Gastrocnemius medialis (tissue), 4 donors: ENCODE data around the gene HIVEP3. TPM values are rescaled to one million over a fixed set of nuclear protein-coding genes. Genes with fewer than 3 reads are reported as not detected.

Source experiments
- ATAC-seq, 2 donors: fragments of 150-250 bp; one replicate each; pipeline ENCODE4 v1.9.1; 2016
- DNase-seq, 2 donors: peaks; one replicate each; pipeline ENCODE4 v3.0.0-alpha.2; 2019
- H3K27ac ChIP-seq, 4 donors: fragments of 200-600 bp; sonication (generic); 1 replicate in 1 of 4; 2 replicates in 3 of 4; pipeline ENCODE4 v1.5.1; 2016 to 2018; ENCODE audit warnings: mild to moderate bottlenecking in 2 of 4, moderate library complexity in 1 of 4
- H3K27me3 ChIP-seq, 3 donors: fragments of 200-600 bp; sonication (generic) in 2 of 3; 1 replicate in 1 of 3; 2 replicates in 2 of 3; pipeline versions ENCODE4 v1.5.1 to v1.6.0; 2016 to 2019; ENCODE audit warnings: mild to moderate bottlenecking in 1 of 3, moderate library complexity in 1 of 3
- H3K36me3 ChIP-seq, 2 donors: fragments of 200-600 bp; sonication (generic) in 1 of 2; one replicate each; pipeline ENCODE4 v1.5.1; 2017 to 2018
- H3K4me1 ChIP-seq, 2 donors: fragments of 200-600 bp; sonication (generic) in 1 of 2; one replicate each; pipeline ENCODE4 v1.5.1; 2016 to 2017; ENCODE audit warnings: mild to moderate bottlenecking in 2 of 2
- H3K4me3 ChIP-seq, 4 donors: fragments of 200-600 bp; sonication (generic) in 3 of 4; 1 replicate in 1 of 4; 2 replicates in 3 of 4; pipeline ENCODE4 v1.5.1; 2016 to 2019; ENCODE audit warnings: mild to moderate bottlenecking in 2 of 4
- H3K9me3 ChIP-seq, 3 donors: fragments of 200-600 bp; sonication (generic) in 2 of 3; 1 replicate in 1 of 3; 2 replicates in 2 of 3; pipeline ENCODE4 v1.5.1; 2016 to 2019
- POLR2A ChIP-seq, 2 donors: fragments of 450-650 bp; IDR thresholded peaks; one replicate each; pipeline ENCODE4 v1.6.1; 2017; ENCODE audit warnings: antibody characterized with exemption in 2 of 2, mild to moderate bottlenecking in 2 of 2, moderate library complexity in 2 of 2
- in situ Hi-C, 4 donors: fragments of 200-750 bp; cut with MboI; loops; one replicate each; pipeline versions ENCODE4 v1.15.0 to v1.8.0; 2017; ENCODE audit warnings: low sequenced_read_pairs in 4 of 4
- intact Hi-C: fragments of 100-400 bp; cut with DNase I; formaldehyde crosslinking; loops from one replicate; pipeline ENCODE4 v1.15.1; 2023; ENCODE audit warnings: low total_unique reads
- total RNA-seq, 4 donors: library from RNA; depleted of rRNA; stranded (reverse); fragments of >200 nt; gene quantifications; one replicate each; pipeline versions ENCODE4 v1.1.0 to v1.2.3, GENCODE V29; 2016
- TF ChIP-seq, protein P1 (sequence below), 5 experiments: fragments of 450-650 bp in 3 of 5; fragments of 200-600 bp in 2 of 5; sonication (generic) in 2 of 5; IDR thresholded peaks in 4 of 5; conservative IDR thresholded peaks in 1 of 5; 1 replicate in 4 of 5; 2 replicates in 1 of 5; pipeline ENCODE4 v1.5.1; 2016 to 2019; ENCODE audit warnings: antibody characterized with exemption in 5 of 5, mild to moderate bottlenecking in 3 of 5, moderate library complexity in 3 of 5

The HIVEP3 gene
- total RNA-seq, 4 donors from 2014 or later = 0.80 to 1.8 (median 1.3) TPM

DNA sequence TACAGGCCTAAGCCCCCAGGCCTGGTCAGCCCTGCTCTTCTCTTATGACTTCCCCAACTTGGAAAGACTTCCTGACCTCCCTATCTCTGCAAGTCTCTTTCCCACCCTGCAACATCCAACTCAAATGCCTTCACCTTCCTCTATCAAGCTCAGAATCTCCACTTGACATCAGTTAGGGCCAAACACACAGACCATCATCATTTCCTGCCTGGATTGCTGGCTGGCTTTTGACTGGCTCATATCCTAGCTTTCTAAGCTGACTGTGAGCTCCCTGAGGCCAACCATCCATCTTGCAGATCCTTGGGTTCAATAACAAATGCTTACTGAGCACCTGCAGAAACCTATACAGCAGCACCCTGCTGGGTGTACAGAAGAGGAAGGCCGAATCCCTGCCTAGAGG, 296.9 kb downstream of the HIVEP3 start:
- no peaks in the 10 kb centered on the region for H3K9me3 ChIP-seq
- DNase-seq (no peak), ATAC-seq (no peak)
- peaks cover 22 to 23% of the 10 kb centered on the region in 2 donors for H3K4me1 ChIP-seq
- no peak overlapping the region for H3K27ac ChIP-seq
- in situ Hi-C loops = no loop called here
- no peak overlapping the region for H3K4me3 ChIP-seq
- intact Hi-C loops = no loop called here
- no peaks in the 10 kb centered on the region for H3K36me3 ChIP-seq
- TF ChIP-seq, protein P1, sequence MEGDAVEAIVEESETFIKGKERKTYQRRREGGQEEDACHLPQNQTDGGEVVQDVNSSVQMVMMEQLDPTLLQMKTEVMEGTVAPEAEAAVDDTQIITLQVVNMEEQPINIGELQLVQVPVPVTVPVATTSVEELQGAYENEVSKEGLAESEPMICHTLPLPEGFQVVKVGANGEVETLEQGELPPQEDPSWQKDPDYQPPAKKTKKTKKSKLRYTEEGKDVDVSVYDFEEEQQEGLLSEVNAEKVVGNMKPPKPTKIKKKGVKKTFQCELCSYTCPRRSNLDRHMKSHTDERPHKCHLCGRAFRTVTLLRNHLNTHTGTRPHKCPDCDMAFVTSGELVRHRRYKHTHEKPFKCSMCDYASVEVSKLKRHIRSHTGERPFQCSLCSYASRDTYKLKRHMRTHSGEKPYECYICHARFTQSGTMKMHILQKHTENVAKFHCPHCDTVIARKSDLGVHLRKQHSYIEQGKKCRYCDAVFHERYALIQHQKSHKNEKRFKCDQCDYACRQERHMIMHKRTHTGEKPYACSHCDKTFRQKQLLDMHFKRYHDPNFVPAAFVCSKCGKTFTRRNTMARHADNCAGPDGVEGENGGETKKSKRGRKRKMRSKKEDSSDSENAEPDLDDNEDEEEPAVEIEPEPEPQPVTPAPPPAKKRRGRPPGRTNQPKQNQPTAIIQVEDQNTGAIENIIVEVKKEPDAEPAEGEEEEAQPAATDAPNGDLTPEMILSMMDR (IDR thresholded peaks at IDR 0.05 in 4 of 5, conservative IDR thresholded peaks at IDR 0.05 in 1 of 5) = no peak
- TF ChIP-seq POLR2A (IDR thresholded peaks at IDR 0.05) = no peak
- H3K27me3 ChIP-seq = no peaks in the 10 kb centered on the region

DNA sequence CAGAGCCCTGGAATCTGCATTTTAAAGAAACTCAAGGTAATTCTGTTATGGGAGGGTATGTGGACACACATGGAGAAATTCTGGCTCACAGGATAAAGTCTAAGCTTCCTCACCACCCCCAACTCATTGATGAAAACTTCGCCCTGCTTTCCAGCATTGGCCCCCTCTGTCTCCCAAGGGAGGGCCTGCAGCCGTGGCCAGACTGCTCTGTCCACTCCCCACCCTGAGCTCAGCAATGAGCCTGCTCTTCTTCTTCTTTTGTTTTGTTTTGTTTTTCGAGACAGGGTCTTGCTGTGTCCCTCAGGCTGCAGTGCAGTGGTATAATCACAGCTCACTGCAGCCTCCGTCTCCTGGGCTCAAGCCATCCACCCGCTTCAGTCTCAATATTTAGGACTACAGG, 297.5 kb downstream of the HIVEP3 start:
- in situ Hi-C loops = no loop called here
- H3K9me3 ChIP-seq = no peaks in the 10 kb centered on the region
- no peak for ATAC-seq
- TF ChIP-seq, protein P1 (IDR thresholded peaks at IDR 0.05 in 4 of 5, conservative IDR thresholded peaks at IDR 0.05 in 1 of 5) = no peak
- no peak for TF ChIP-seq POLR2A (IDR thresholded peaks at IDR 0.05)
- no peak overlapping the region for H3K4me3 ChIP-seq
- no peaks in the 10 kb centered on the region for H3K36me3 ChIP-seq
- no peak for DNase-seq
- H3K27ac ChIP-seq = no peak overlapping the region
- H3K27me3 ChIP-seq = no peaks in the 10 kb centered on the region
- H3K4me1 ChIP-seq = peaks cover 19 to 21% of the 10 kb centered on the region in 2 donors
- intact Hi-C loops = no loop called here

DNA sequence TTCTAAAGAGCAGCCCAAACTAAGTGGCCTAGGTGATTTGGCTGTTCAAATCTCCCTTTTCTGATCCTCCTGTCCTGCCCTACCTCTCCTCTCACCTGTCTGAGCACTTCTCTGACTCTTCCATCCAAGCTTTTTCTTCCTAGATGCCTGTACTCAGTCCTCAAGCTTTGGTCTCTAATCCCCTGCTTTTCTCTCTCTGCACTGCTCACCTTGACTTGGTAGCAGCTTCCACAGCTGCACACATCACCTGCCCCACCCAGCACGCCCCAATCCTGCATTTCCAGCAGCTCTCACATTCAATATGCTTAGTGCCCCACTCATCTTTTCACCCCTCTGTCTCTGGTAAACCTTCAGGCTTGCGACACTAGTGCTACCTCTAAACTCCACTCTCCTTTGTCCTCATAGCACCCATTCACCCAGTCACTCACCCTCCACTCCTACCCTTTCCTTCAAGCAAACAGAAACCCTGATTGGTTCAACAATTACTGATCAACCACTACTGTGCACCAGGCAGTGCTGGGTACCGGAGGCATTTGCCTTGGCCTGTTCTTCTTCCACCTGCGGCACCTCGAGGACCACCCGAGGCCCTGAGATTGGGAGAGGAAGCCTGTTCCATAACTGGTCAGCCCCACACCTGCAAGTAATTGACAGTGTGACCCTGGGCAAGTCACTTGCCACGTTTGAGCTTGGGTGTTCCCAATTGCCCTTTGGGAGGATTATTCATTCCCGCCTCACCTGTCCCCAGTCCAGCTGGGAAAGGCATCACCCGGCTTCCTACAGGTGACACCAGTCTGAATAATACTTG, 298.2 kb downstream of the HIVEP3 start:
- no peaks in the 10 kb centered on the region for H3K27me3 ChIP-seq
- H3K4me1 ChIP-seq = peaks cover 14 to 15% of the 10 kb centered on the region in 2 donors
- in situ Hi-C loops (no loop called here), intact Hi-C loops (no loop called here)
- DNase-seq (no peak), ATAC-seq (no peak)
- H3K36me3 ChIP-seq = no peaks in the 10 kb centered on the region
- no peak for TF ChIP-seq POLR2A (IDR thresholded peaks at IDR 0.05)
- TF ChIP-seq, protein P1 (IDR thresholded peaks at IDR 0.05 in 4 of 5, conservative IDR thresholded peaks at IDR 0.05 in 1 of 5) = no peak
- no peak overlapping the region for H3K4me3 ChIP-seq
- H3K27ac ChIP-seq = no peak overlapping the region
- no peaks in the 10 kb centered on the region for H3K9me3 ChIP-seq

DNA sequence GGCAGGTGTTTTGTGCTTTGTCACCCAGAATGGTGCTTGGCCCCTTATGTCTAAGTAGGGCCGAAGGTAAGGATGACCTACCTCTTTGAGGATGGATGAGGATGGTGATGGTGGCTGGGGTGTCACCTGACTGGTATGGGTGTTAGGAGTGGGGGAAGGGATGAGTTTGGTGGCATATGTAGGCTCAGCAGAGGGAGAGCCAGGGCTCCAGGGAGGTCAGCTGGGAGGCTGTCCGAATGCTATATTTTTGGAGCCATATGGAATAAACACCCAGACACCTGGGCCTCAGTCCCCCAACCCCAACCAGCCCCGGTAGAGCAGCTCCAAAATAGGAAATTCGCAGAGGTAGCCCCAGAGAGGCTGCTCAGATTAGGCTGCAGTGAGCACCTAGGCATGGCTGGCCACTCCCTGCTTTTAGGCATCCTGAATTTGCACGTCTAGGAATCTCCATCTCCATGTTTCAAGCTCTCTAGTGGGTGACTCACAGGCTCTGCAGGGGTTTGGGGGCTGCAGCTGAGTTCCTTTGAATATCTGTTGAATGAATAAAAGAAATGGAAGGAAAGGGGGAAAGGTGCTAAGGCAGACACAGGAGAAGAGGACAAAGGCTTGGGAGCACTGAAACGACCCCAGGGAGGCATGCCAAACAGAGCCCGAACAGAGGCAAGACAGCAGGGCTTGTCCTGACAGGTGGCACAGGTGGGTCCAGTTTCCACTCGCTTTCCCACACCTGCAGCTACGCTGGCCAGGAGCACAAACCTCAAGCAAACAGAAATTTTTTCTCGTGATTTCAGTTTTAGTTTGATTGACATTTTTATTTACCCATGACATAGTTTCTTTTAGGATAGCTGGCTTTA, 299.0 kb downstream of the HIVEP3 start:
- ATAC-seq = no peak
- no peak for DNase-seq
- Histone ChIP-seq H3K36me3 (no peaks in the 10 kb centered on the region), H3K27me3 (no peaks in the 10 kb centered on the region), H3K27ac (no peak overlapping the region), H3K4me3 (no peak overlapping the region), H3K9me3 (no peaks in the 10 kb centered on the region), H3K4me1 (peaks cover 14 to 15% of the 10 kb centered on the region in 2 donors)
- intact Hi-C loops = loop anchor here (5.0 kb wide), 2 partner anchors 43 to 418 kb away; no protein-coding TSS in a partner anchor
- TF ChIP-seq, protein P1 (IDR thresholded peaks at IDR 0.05 in 4 of 5, conservative IDR thresholded peaks at IDR 0.05 in 1 of 5) = no peak
- no peak for TF ChIP-seq POLR2A (IDR thresholded peaks at IDR 0.05)
- in situ Hi-C loops = no loop called here
